ENCODE results near the gene ZNF490.

ZNF490 gene

DNA sequence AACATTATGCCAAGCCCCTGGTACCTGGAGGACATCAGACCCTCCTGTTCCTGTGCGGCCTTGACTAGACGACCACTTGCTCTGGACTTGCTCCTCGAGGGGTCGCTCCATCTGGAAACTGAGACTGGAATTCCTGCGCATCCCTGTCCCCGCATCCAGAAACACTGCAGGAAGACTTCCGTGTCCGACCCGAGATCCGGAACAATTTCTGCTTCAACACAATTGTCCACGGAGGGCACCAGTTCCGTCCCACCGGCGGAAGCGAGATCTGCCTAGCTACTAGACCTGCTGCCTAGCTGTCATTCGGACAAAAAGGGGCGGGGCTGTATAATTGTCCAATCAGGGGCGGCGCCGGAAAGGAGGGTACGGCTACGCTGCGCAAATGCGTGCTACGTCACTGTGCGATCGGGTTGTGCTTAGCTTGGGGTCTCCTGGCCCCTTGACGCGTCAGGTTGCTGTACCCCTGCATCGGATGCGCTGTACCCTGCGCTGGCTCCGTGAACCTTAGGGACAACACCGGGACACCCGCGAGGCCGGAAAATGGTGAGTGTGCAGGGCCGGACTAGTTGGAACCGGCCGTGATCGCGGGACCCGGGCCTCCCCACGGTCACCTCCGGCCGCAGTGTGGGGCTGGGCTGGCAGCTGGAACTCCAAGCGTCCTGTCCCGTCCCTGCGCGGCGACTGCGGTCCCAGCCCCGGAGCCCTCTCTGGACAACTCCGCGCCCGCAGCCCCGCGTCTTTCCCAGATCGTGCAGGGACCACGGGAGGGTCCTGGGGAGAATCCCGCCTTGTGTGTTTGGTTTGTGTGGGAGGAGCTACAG, at the start of gene ZNF490, which contains the start of gene ZNF791:
ZNF490 (minus strand) TSS at position 274 of the 821 bp plus-strand sequence; CDS start at position 141, 133 bp downstream.
ZNF791 (plus strand) TSS at position 381 of the 821 bp plus-strand sequence; CDS start at position 541, 160 bp downstream.
- TF ChIP-seq, protein P1, sequence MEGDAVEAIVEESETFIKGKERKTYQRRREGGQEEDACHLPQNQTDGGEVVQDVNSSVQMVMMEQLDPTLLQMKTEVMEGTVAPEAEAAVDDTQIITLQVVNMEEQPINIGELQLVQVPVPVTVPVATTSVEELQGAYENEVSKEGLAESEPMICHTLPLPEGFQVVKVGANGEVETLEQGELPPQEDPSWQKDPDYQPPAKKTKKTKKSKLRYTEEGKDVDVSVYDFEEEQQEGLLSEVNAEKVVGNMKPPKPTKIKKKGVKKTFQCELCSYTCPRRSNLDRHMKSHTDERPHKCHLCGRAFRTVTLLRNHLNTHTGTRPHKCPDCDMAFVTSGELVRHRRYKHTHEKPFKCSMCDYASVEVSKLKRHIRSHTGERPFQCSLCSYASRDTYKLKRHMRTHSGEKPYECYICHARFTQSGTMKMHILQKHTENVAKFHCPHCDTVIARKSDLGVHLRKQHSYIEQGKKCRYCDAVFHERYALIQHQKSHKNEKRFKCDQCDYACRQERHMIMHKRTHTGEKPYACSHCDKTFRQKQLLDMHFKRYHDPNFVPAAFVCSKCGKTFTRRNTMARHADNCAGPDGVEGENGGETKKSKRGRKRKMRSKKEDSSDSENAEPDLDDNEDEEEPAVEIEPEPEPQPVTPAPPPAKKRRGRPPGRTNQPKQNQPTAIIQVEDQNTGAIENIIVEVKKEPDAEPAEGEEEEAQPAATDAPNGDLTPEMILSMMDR (IDR thresholded peaks at IDR 0.05) = no peak
- TF ChIP-seq ZFX (IDR thresholded peaks at IDR 0.05; ENCODE audit: borderline replicate concordance) = no peak
- peak within 1 kb of the TSS; percentile 81 for H3K27ac ChIP-seq

DNA sequence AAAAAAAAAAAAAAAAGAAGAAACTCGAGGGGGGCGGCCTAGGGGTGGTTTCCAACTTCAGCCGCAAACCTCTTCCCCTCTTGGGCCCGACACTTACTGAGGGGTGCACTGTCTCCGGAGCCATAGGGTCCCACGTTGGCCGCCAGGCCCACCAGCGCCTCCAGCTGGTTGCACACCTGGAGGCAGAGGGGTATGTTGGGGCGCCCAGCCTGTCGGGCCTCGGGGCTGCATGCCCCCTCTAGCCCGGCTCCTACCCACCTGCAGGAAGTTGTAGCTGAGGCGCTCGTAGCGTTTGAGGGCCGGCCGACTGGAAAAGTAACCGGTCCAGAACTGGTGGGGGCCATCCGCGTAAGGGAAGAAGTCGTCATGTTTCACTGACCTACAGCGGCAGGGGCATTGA, 47.4 kb upstream of the ZNF490 start:
- H3K27ac ChIP-seq = no peak overlapping the region
- TF ChIP-seq ZFX (IDR thresholded peaks at IDR 0.05; ENCODE audit: borderline replicate concordance) = no peak
- TF ChIP-seq, protein P1 (IDR thresholded peaks at IDR 0.05) = 0 out of 2 replicates have a peak, but pooled peaks have one; percentile 12

DNA sequence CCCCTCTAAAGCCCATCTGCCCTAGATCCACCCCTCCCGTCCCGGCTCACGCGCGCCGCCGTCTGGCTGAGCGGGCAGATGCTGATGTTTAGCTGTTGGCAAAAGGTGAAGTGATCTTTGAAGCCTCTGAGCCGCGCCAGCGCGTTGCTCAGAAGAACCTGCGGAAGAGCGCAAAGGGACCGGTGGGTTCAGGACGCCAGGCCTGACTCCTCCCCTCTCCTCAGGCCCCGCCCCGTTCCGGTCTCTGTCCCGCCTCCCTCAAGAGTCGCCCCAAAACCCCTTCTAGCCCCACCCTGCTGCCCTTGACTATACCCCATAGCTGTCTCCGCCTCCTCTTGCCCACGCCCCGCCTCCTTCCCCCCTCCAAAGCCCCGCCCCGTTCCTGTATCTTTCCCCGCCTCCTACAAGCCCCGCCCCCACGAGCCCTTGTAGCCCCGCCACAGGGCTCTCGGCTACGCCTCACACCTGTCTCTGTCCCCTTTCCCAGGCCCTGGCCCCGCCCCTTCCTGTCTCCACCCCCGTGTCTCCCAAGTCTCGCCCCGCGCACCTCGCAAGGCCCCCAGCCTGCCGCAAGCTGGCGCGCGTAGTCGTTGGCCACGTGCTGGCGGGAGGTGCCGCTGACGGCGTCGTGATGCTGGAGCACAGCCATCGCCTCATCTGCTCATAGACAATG, 46.4 kb upstream of the ZNF490 start:
- no peak for TF ChIP-seq ZFX (IDR thresholded peaks at IDR 0.05; ENCODE audit: borderline replicate concordance)
- TF ChIP-seq, protein P1 (IDR thresholded peaks at IDR 0.05) = no peak
- no peak overlapping the region for H3K27ac ChIP-seq

DNA sequence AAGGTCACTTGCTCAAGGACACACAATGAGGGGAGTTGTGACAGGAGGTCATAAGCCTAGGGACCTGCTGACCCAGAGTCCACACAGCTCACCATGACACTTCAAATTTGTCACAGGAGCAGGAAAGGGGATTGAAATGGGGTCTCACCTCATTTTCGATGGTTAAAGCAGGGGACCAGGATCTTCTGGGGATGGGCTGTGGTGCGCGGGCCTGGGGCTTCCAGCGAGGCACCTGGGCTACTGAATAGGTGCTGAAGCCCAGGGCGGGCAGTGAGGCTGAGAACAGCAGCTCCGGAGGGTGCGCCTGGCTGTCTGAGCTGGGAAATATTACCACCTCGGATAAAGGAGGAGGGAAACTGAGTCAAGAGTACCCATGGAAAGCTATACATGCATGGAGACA, 44.9 kb upstream of the ZNF490 start:
- TF ChIP-seq, protein P1 (IDR thresholded peaks at IDR 0.05) = no peak
- no peak for TF ChIP-seq ZFX (IDR thresholded peaks at IDR 0.05; ENCODE audit: borderline replicate concordance)

DNA sequence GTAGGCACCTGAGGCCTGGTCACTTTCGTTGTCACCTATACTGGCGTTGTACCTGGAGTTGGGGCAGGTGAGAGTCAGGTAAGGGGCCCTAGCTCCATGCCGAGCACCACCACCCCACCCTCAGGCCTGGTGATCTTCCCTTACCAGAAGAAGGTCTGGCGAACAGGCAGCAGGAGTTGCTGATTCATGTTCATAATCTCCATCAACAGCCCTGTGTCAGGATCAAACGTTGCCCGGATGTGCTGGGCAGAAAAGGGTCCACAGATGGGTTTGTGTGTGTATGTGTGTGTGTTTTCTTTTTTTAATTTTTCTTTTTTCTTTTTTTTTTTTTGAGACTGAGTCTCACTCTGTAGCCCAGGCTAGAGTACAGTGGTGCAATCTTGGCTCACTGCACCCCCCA, 41.6 kb upstream of the ZNF490 start:
- no peak overlapping the region for H3K27ac ChIP-seq
- no peak for TF ChIP-seq ZFX (IDR thresholded peaks at IDR 0.05; ENCODE audit: borderline replicate concordance)
- TF ChIP-seq, protein P1 (IDR thresholded peaks at IDR 0.05) = no peak

More for the DNA sequence above, 44.9 kb upstream of the ZNF490 start:
- H3K27ac ChIP-seq = no peak overlapping the region

DNA sequence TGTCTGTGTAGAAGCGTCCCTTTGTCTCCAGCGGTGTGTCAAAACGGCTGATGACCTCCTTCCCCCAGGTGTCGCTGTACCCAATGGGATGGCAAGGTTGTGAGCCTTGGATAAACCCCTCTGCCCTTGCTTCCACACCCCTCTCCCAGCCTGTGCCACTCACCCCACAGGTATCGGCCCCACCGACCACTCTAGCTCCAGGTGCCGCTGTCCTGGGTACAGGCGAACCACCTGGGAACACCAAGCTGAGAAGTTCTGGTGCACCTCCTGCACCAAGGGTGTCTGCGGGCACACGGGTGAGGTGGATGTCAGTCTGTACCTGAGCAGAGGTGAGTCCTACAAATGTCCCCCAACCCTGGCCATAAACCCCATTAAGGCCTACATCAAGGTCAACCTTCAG, 39.3 kb upstream of the ZNF490 start:
- no peak for TF ChIP-seq ZFX (IDR thresholded peaks at IDR 0.05; ENCODE audit: borderline replicate concordance)
- no peak overlapping the region for H3K27ac ChIP-seq

DNA sequence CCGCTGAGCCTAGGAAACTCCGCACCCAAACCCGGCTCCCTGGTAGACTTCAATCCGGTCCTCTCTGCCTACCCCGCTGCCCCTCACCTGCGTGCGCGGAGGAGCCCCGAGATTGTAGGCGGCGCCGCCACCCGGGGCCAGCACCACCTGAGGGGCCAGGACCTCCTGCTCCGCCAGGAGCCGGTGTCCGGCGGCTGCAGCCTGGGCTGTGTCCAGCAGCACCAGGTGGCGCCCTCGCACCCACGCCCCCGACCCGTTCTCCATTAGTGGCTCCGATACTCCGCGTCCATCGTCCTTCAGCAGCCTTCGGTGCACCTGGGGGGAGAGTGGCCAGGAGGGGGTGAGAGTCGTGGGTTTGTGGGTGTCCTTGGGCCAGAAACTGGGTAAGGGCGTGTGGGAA, 37.5 kb upstream of the ZNF490 start:
- TF ChIP-seq ZFX (IDR thresholded peaks at IDR 0.05; ENCODE audit: borderline replicate concordance) = no peak
- TF ChIP-seq, protein P1 (IDR thresholded peaks at IDR 0.05) = peak; percentile 82

More for the DNA sequence above, 37.5 kb upstream of the ZNF490 start:
- peak overlapping the region; percentile 65 for H3K27ac ChIP-seq
